Thyroid gland (tissue), 4 donors: ENCODE measurements around the gene POLR1A.

Source experiments
- POLR2A ChIP-seq, 2 donors: fragments of 450-650 bp; IDR thresholded peaks; one replicate each; pipeline ENCODE4 v1.6.1; 2017; ENCODE audit warnings: antibody characterized with exemption in 2 of 2, mild to moderate bottlenecking in 2 of 2, moderate library complexity in 1 of 2
- TF ChIP-seq, protein P1 (sequence below), 6 experiments: fragments of 200-600 bp in 3 of 6; fragments of 450-650 bp in 3 of 6; sonication (generic) in 3 of 6; IDR thresholded peaks; one replicate each; pipeline ENCODE4 v1.5.1; 2016 to 2019; ENCODE audit warnings: antibody characterized with exemption in 6 of 6, mild to moderate bottlenecking in 2 of 6, inconsistent platforms in 1 of 6, moderate library complexity in 1 of 6

DNA sequence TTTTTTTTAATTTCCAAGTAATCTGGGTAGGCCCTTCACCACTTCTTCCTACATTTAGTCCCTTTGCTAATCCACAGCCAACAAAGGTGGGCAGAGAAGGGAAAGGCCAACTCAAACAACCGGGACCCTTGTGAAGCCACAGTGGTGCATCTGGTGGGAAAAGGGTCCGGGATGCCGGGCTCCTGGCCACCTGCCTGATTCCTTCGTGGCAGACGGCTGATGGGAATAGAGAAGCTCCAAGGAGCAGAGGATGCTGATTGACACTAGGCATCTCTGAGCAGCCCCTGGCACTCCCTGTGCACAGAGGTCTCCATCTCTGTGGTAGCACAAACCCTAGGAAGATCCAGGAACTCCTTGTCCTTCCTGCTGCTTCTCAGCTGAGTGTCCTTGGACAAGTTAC, 37.0 kb downstream of the POLR1A start:
- TF ChIP-seq, protein P1, sequence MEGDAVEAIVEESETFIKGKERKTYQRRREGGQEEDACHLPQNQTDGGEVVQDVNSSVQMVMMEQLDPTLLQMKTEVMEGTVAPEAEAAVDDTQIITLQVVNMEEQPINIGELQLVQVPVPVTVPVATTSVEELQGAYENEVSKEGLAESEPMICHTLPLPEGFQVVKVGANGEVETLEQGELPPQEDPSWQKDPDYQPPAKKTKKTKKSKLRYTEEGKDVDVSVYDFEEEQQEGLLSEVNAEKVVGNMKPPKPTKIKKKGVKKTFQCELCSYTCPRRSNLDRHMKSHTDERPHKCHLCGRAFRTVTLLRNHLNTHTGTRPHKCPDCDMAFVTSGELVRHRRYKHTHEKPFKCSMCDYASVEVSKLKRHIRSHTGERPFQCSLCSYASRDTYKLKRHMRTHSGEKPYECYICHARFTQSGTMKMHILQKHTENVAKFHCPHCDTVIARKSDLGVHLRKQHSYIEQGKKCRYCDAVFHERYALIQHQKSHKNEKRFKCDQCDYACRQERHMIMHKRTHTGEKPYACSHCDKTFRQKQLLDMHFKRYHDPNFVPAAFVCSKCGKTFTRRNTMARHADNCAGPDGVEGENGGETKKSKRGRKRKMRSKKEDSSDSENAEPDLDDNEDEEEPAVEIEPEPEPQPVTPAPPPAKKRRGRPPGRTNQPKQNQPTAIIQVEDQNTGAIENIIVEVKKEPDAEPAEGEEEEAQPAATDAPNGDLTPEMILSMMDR (IDR thresholded peaks at IDR 0.05): no peak
- TF ChIP-seq POLR2A (IDR thresholded peaks at IDR 0.05): no peak
